ENCODE data around the gene CUL2.
"Not testable (repeated sequence)": the region's sequence is repeated elsewhere in the genome, so short reads cannot be mapped to it uniquely, and the experiment has no call there.

Gene CUL2

GRCh38 chr10:35046074-35046473, 44.1 kb downstream of the CUL2 start:
- H3K4me3 ChIP-seq (ENCODE audit: low read depth, low read length): no peak overlapping the region
- no peak for DNase-seq (ENCODE audit: low read depth)
- TF ChIP-seq CTCF (conservative IDR thresholded peaks at IDR 0.05; ENCODE audit: low read depth, low read length): no peak

GRCh38 chr10:35045275-35045674, 44.9 kb downstream of the CUL2 start:
- H3K4me3 ChIP-seq (ENCODE audit: low read depth, low read length); DNase-seq (ENCODE audit: low read depth): not testable (repeated sequence)

- no peak overlapping the region for H3K4me3 ChIP-seq (ENCODE audit: low read depth, low read length)
- TF ChIP-seq CTCF (conservative IDR thresholded peaks at IDR 0.05; ENCODE audit: low read depth, low read length): no peak
- DNase-seq (ENCODE audit: low read depth): peak; percentile 67
Measured at GRCh38 chr10:35043796-35044344, 46.3 kb downstream of the CUL2 start.

GRCh38 chr10:35042783-35043182, 47.4 kb downstream of the CUL2 start:
- no peak for TF ChIP-seq CTCF (conservative IDR thresholded peaks at IDR 0.05; ENCODE audit: low read depth, low read length)
- DNase-seq (ENCODE audit: low read depth): no peak
- H3K4me3 ChIP-seq (ENCODE audit: low read depth, low read length): no peak overlapping the region

GRCh38 chr10:35041502-35041879, 48.6 kb downstream of the CUL2 start:
- no peak overlapping the region for H3K4me3 ChIP-seq (ENCODE audit: low read depth, low read length)
- TF ChIP-seq CTCF (conservative IDR thresholded peaks at IDR 0.05; ENCODE audit: low read depth, low read length): no peak
- DNase-seq (ENCODE audit: low read depth): no peak

GRCh38 chr10:35040760-35041501, 49.2 kb downstream of the CUL2 start:
- TF ChIP-seq CTCF (conservative IDR thresholded peaks at IDR 0.05; ENCODE audit: low read depth, low read length): no peak
- DNase-seq (ENCODE audit: low read depth): peak; percentile 65
- no peak overlapping the region for H3K4me3 ChIP-seq (ENCODE audit: low read depth, low read length)

GRCh38 chr10:35037104-35037503, 53.0 kb downstream of the CUL2 start:
- no peak overlapping the region for H3K4me3 ChIP-seq (ENCODE audit: low read depth, low read length)
- TF ChIP-seq CTCF (conservative IDR thresholded peaks at IDR 0.05; ENCODE audit: low read depth, low read length): no peak
- DNase-seq (ENCODE audit: low read depth): no peak
